Muscle layer of colon (tissue), 2 donors: Measurements from ENCODE around the gene ENGASE.

Experiments
- H3K27ac ChIP-seq: one replicate; pipeline ENCODE4 v1.7.0; 2013; ENCODE audit warnings: low read depth, mild to moderate bottlenecking, low read length, moderate library complexity
- H3K27me3 ChIP-seq, 2 donors: one replicate each; pipeline ENCODE4 v1.7.0; 2013; ENCODE audit warnings: low read length in 2 of 2, mild to moderate bottlenecking in 2 of 2; ENCODE audit not compliant: insufficient read depth in 2 of 2, control insufficient read depth in 1 of 2
- H3K36me3 ChIP-seq: one replicate; pipeline ENCODE4 v1.7.0; 2013; ENCODE audit warnings: mild to moderate bottlenecking, low read length; ENCODE audit not compliant: insufficient read depth
- H3K4me1 ChIP-seq: one replicate; pipeline ENCODE4 v1.7.0; 2013; ENCODE audit warnings: mild to moderate bottlenecking, low read length; ENCODE audit not compliant: insufficient read depth
- H3K4me3 ChIP-seq, 2 donors: one replicate each; pipeline ENCODE4 v1.7.0; 2013; ENCODE audit warnings: low read length in 2 of 2, low read depth in 1 of 2, mild to moderate bottlenecking in 1 of 2, moderate library complexity in 1 of 2
- H3K9ac ChIP-seq: one replicate; pipeline ENCODE4 v1.7.0; 2013; ENCODE audit warnings: low read length
- H3K9me3 ChIP-seq: one replicate; pipeline ENCODE4 v1.7.0; 2013; ENCODE audit warnings: mild to moderate bottlenecking, low read length
- donor health status: abdominal sarcoma.
- donor health status: Adenocarcinoma of cecum.

Gene ENGASE

GRCh38 chr17:79042421-79043190, 32.0 kb upstream of the ENGASE start:
- Histone ChIP-seq H3K9me3 (no peaks in the 10 kb centered on the region), H3K4me3 (no peak overlapping the region), H3K36me3 (no peaks in the 10 kb centered on the region), H3K27ac (no peak overlapping the region), H3K27me3 (no peaks in the 10 kb centered on the region), H3K9ac (no peak overlapping the region), H3K4me1 (no peaks in the 10 kb centered on the region)

- Histone ChIP-seq H3K9me3 (no peaks in the 10 kb centered on the region), H3K4me1 (no peaks in the 10 kb centered on the region), H3K9ac (no peak overlapping the region), H3K36me3 (no peaks in the 10 kb centered on the region), H3K27ac (no peak overlapping the region), H3K27me3 (no peaks in the 10 kb centered on the region), H3K4me3 (no peak overlapping the region)
Measured at GRCh38 chr17:79043191-79043930, 31.3 kb upstream of the ENGASE start.

GRCh38 chr17:79043931-79044320, 30.7 kb upstream of the ENGASE start:
- Histone ChIP-seq H3K4me3 (no peak overlapping the region), H3K9me3 (no peaks in the 10 kb centered on the region), H3K36me3 (no peaks in the 10 kb centered on the region), H3K9ac (no peak overlapping the region), H3K27me3 (no peaks in the 10 kb centered on the region), H3K4me1 (no peaks in the 10 kb centered on the region), H3K27ac (no peak overlapping the region)

GRCh38 chr17:79044462-79044861, 30.2 kb upstream of the ENGASE start:
- no peaks in the 10 kb centered on the region for H3K9me3 ChIP-seq
- no peaks in the 10 kb centered on the region for H3K36me3 ChIP-seq

GRCh38 chr17:79045001-79045729, 29.5 kb upstream of the ENGASE start:
- Histone ChIP-seq H3K4me3 (no peak overlapping the region), H3K9me3 (no peaks in the 10 kb centered on the region), H3K36me3 (no peaks in the 10 kb centered on the region), H3K9ac (no peak overlapping the region), H3K27me3 (no peaks in the 10 kb centered on the region), H3K27ac (no peak overlapping the region), H3K4me1 (no peaks in the 10 kb centered on the region)

More at GRCh38 chr17:79044462-79044861, 30.2 kb upstream of the ENGASE start:
- Histone ChIP-seq H3K9ac (no peak overlapping the region), H3K4me1 (no peaks in the 10 kb centered on the region), H3K27ac (no peak overlapping the region), H3K4me3 (no peak overlapping the region), H3K27me3 (no peaks in the 10 kb centered on the region)

- H3K36me3 ChIP-seq = no peaks in the 10 kb centered on the region
- no peaks in the 10 kb centered on the region for H3K4me1 ChIP-seq
- no peak overlapping the region for H3K9ac ChIP-seq
- H3K27me3 ChIP-seq = no peaks in the 10 kb centered on the region
- H3K9me3 ChIP-seq = no peaks in the 10 kb centered on the region
- no peak overlapping the region for H3K4me3 ChIP-seq
- no peak overlapping the region for H3K27ac ChIP-seq
Measured at GRCh38 chr17:79045842-79046196, 28.8 kb upstream of the ENGASE start.

- Histone ChIP-seq H3K4me1 (no peaks in the 10 kb centered on the region), H3K9me3 (no peaks in the 10 kb centered on the region), H3K9ac (no peak overlapping the region), H3K27me3 (no peaks in the 10 kb centered on the region), H3K4me3 (no peak overlapping the region), H3K36me3 (no peaks in the 10 kb centered on the region), H3K27ac (no peak overlapping the region)
Measured at GRCh38 chr17:79046197-79046915, 28.3 kb upstream of the ENGASE start.

- H3K36me3 ChIP-seq = no peaks in the 10 kb centered on the region
- no peaks in the 10 kb centered on the region for H3K4me1 ChIP-seq
- no peak overlapping the region for H3K27ac ChIP-seq
- H3K4me3 ChIP-seq = no peak overlapping the region
- H3K27me3 ChIP-seq = no peaks in the 10 kb centered on the region
- no peaks in the 10 kb centered on the region for H3K9me3 ChIP-seq
- no peak overlapping the region for H3K9ac ChIP-seq
Measured at GRCh38 chr17:79046916-79047280, 27.7 kb upstream of the ENGASE start.

- no peak overlapping the region for H3K27ac ChIP-seq
- H3K9ac ChIP-seq = no peak overlapping the region
- H3K4me3 ChIP-seq = no peak overlapping the region
- H3K9me3 ChIP-seq = no peaks in the 10 kb centered on the region
- no peaks in the 10 kb centered on the region for H3K4me1 ChIP-seq
- no peaks in the 10 kb centered on the region for H3K27me3 ChIP-seq
- H3K36me3 ChIP-seq = no peaks in the 10 kb centered on the region
Measured at GRCh38 chr17:79047291-79047920, 27.2 kb upstream of the ENGASE start.

- no peak overlapping the region for H3K27ac ChIP-seq
- no peaks in the 10 kb centered on the region for H3K9me3 ChIP-seq
- no peak overlapping the region for H3K4me3 ChIP-seq
- no peaks in the 10 kb centered on the region for H3K4me1 ChIP-seq
- no peaks in the 10 kb centered on the region for H3K36me3 ChIP-seq
- H3K27me3 ChIP-seq = no peaks in the 10 kb centered on the region
- no peak overlapping the region for H3K9ac ChIP-seq
Measured at GRCh38 chr17:79047923-79048825, 26.4 kb upstream of the ENGASE start.
